T-helper 2 cell (primary cell): ENCODE data around the gene CCM2.

ENCODE experiments used
- DNase-seq, 5 experiments: peaks; one replicate each; pipeline versions ENCODE4 v3.0.0 to v3.0.0-alpha.2; 2012 to 2022

Gene CCM2

GRCh38 chr7:44969049-44969700, 30.8 kb upstream of the CCM2 start:
- DNase-seq, result no peak

- no peak for DNase-seq
Measured at GRCh38 chr7:44969701-44970522, 30.1 kb upstream of the CCM2 start.

GRCh38 chr7:44970523-44971051, 29.4 kb upstream of the CCM2 start:
- DNase-seq, result no peak

- no peak for DNase-seq
Measured at GRCh38 chr7:44971188-44971901, 28.7 kb upstream of the CCM2 start.

DNA sequence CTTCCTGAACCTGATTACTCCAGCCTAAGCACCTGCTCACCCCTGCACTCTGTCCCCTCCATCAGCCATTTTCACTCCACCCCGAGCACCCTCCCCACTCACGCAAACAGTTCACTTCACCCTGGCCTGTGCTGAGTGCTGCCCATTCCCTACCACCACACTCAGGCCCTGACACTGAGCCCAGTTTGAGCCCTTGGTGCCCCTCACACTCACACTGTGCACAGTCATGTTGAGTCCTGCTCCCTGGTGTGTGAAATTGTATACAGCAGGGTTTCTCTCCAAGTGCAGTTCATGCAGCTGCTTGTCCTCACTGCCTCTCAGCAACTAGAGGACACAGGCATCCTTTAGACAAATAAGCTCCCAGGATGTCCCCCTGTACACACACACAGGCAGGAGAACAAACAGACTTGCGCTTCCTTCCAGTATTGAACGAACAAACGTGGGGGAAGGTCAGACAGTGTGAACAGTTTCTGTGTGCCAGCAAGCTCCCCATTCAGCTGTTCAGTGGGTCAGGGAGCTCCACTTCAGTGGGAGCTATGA, 28.0 kb upstream of the CCM2 start:
- no peak for DNase-seq

- DNase-seq, result no peak
Measured at GRCh38 chr7:44972562-44972961, 27.4 kb upstream of the CCM2 start.

DNA sequence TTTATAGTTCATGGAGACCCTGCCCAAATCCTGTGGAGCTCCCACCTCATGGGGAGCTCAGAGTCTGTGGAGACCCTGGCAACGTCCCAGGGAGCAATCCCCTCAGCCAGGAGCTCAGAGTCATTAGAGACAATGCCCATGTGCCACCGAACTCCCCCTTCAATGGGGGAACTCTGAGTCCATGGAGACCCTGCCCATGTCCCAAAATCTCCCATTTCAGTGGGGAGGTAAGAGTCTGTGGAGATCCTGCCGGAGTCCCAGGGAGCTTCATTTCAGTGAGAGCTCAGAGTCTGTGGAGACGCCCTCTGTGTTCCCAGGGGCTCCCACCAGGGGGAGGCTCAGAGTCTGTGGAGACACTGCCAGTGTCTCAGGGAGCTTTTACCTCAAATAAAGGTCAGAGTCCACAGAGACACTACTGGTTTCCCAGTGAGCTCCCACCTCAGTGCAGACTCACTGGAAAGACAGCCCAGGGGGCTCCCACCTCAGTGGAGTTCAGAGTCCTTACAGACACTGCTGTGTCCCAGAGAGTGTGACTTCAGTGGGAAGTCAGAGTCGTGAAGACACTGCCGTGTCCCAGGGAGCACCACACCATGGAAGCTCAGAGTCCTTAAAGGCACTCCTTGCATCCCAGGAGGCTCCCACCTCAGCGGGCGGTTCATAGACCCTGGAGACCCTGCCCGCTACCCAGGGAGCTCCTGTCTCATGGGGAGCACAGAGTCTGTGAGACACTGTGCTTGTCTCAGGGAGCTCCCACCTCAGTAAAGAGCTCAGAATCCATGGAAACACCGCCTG, 26.2 kb upstream of the CCM2 start:
- peak in 2 of 5 experiments; percentile 53 to 55 for DNase-seq

DNA sequence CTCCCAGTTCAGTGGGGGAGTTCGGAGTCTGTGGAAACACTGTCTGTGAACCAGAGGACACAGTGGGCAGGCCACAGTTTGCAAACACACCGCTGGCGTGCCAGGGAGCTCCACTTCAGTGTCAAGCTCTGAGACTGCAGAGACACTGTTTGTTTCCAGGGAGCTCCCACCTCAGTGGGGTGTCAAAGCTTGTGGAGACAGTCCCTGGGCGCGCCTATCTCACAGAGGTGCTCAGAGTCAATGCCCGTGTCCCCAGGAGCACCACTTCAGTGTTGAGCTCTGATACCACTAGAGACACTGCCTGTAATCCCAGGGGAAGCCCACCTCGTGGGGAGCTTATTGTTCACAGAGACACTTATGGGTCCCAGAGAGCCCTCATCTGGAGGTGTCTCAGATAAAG, 25.5 kb upstream of the CCM2 start:
- DNase-seq, result no peak

GRCh38 chr7:44975331-44976039, 24.5 kb upstream of the CCM2 start:
- DNase-seq, result no peak

DNA sequence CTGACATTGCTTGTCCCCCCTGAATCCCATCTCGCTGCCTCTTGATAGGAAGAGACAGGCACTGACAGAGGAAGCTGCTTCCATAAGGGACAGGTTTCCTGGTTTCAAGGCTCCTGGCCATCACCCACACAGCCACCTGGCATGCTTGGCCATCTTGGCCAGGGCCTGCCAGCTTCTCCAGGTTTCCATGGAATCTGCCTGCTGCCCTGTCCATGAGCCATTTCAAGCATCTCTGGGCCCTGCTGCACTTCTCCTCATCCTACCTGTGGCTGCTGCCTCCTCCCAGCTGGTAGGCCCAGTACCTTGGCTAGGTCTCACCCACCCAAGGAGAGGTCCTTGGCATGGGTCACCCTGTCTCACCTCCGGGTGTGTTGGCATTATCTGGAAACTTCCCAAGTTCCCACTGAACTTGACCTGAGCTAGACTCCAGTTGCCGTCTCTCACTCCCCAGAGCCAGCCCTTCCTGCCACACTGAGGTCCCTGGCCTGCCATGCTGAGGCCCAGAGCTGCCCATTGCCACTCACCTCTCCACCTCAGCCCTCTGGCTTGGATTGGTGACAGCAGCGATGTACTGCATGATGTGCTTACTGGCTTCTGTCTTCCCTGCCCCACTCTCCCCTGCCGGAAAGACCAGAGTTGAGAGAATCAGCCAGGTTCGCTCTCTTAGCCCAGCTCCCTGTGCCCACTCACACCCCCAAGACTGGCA, 23.8 kb upstream of the CCM2 start:
- no peak for DNase-seq

DNA sequence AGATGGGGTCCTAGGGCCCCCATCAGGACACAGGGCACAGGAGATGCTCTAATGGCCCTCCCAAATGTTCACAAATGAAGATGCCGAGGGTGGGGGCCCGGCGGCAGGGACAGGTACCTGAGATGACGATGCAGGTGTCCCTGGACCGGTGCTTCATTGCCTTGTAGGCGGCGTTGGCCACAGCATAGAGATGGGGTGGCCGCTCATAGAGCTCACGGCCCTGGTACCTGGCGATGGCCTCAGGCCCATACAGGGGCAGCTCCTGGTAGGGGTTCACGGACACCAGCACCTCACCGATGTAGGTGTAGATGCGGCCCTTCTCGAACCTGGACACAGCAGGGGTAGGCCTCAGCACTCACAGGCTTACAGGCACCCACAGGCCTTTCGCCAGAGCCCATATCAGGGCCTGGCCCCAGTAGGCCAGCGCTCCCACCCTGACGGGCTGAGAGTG, 23.2 kb upstream of the CCM2 start:
- no peak for DNase-seq

DNA sequence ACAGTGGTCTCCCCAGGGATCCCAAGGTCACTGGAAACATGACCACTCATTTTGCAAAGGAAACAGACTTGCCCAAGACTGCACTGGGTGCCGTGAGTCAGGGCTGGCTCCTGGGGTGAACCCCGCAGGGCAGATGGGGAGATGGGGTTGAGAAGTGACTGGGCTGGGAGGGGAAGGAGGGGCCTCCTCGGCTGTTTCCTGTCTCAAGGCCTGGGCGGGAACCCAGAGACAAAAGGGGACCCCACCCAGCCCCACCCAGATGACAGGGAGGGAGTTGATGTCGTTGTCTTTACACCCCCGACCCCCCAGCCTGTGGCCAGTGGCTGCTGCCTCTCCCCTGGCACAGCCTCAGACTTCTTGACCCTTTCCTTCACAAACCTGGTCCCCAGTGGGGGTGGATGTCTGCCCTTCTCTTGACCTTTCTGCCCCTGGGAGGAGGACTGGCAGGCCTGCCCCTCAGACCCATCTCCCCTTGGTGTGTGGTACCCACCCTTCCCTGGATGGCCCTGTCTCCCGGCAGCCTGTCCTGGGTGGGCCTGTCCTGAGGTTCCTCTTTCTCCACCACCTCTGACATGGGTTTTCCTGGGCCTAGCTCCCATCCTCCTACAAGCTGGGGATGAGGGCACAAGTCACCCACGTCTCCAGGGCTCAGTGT, 22.6 kb upstream of the CCM2 start:
- DNase-seq, result peak in 4 of 5 experiments; percentile 53 to 91 (median 64)

- no peak for DNase-seq
Measured at GRCh38 chr7:44977959-44978335, 22.1 kb upstream of the CCM2 start.

GRCh38 chr7:44978511-44979366, 21.3 kb upstream of the CCM2 start, which contains the start of gene MYO1G:
Gene MYO1G (minus strand): TSS chr7:44979015. CDS start chr7:44978961, 54 bp downstream.
- peak; percentile 65 to 99 (median 79) for DNase-seq

- DNase-seq, result no peak
Measured at GRCh38 chr7:44979481-44980392, 20.3 kb upstream of the CCM2 start.

DNA sequence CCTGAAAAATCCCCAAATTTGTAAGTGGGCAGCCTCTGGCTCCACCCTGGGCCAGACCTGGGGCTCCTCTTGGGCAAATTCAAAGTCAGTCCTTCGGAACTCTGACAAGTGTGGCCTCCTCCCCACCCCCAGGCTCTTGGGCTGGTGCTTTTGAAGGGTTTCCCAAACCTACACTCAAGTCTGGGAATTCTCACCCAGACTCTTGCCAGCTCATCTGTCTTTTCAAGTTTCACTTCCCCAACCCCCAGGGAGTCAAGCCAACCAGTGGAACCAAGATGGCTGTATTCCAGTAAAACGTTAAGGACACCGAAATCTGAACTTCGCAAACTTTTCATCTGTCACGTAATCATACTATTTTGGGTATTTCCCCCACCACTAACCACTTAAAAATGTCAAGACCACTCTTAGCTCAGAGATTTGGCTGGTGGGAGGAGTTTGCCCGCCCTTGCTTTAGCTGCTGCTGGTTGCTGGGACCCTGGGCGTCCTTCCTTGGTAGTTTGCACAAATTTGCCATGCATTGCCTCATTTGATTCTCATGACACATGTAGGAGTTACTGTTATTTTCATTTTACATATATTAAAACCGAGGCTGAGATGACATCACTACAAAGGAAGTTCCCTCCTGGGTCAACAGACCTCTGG, 19.5 kb upstream of the CCM2 start:
- peak in 4 of 5 experiments; percentile 62 to 90 (median 68) for DNase-seq

GRCh38 chr7:44981035-44981706, 18.8 kb upstream of the CCM2 start:
- peak in 1 of 5 experiments; percentile 52 for DNase-seq
